Type B pancreatic cell (in vitro differentiated cells): ENCODE data around the gene PLCB1. TPM values are rescaled to one million over a fixed set of nuclear protein-coding genes. Genes with fewer than 3 reads are reported as not detected.

Source experiments
- DNase-seq: peaks from one replicate; pipeline ENCODE4 v3.0.0; 2021; ENCODE audit warnings: mixed read lengths; ENCODE audit not compliant: unreplicated experiment; ENCODE audit errors: extremely low spot score
- H3K27ac Mint-ChIP-seq: 2 replicates; pipeline ENCODE4 v1.8.0; 2021; ENCODE audit warnings: mild to moderate bottlenecking, mixed read lengths
- H3K27me3 Mint-ChIP-seq: 2 replicates; pipeline ENCODE4 v1.8.0; 2021; ENCODE audit warnings: mixed read lengths
- H3K36me3 Mint-ChIP-seq: 2 replicates; pipeline ENCODE4 v1.8.0; 2021; ENCODE audit warnings: mixed read lengths
- H3K4me1 Mint-ChIP-seq: one replicate; pipeline ENCODE4 v1.8.0; 2021; ENCODE audit warnings: mixed read lengths; ENCODE audit not compliant: unreplicated experiment
- H3K4me3 Mint-ChIP-seq: 2 replicates; pipeline ENCODE4 v1.8.0; 2021; ENCODE audit warnings: mild to moderate bottlenecking, mixed read lengths
- H3K9me3 Mint-ChIP-seq: 2 replicates; pipeline ENCODE4 v1.8.0; 2021; ENCODE audit warnings: mixed read lengths
- total RNA-seq: library from RNA; stranded (reverse); gene quantifications from 2 replicates; pipeline ENCODE4 v1.2.1, GENCODE V29; 2021; ENCODE audit warnings: low replicate concordance
- TF ChIP-seq, protein P1 (sequence below): fragments of 200-600 bp; sonication (generic); conservative IDR thresholded peaks from 2 replicates; pipeline ENCODE4 v1.5.0; 2021; ENCODE audit warnings: antibody characterized with exemption, mild to moderate bottlenecking

PLCB1 gene
- total RNA-seq, 1 donor from 2014 or later, result 17.9 TPM

DNA sequence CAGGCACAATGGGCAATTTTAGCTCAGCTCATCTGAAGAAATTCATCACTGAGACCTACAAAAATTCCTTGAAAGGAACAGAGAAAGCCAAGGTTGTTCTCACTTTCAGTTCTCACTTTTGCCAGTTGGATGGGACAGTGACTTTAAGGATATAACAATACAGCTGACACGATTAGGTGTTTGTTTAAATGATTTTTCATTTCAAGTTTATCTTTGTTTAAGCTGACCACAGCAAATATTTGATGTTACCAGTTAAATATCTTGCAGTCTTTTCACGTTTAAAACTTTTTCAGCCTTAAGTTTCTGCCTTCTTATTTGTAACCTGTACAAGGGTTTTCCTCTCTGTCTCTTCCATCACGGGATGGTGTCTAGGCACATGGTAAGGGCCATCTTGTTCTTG, 93.6 kb downstream of the PLCB1 start:
- H3K9me3 Mint-ChIP-seq, result no peaks in the 10 kb centered on the region
- no peak overlapping the region for H3K27ac Mint-ChIP-seq
- no peaks in the 10 kb centered on the region for H3K36me3 Mint-ChIP-seq
- DNase-seq, result no peak
- H3K4me1 Mint-ChIP-seq, result peaks cover 15% of the 10 kb centered on the region
- no peaks in the 10 kb centered on the region for H3K27me3 Mint-ChIP-seq
- no peak overlapping the region for H3K4me3 Mint-ChIP-seq
- TF ChIP-seq, protein P1, sequence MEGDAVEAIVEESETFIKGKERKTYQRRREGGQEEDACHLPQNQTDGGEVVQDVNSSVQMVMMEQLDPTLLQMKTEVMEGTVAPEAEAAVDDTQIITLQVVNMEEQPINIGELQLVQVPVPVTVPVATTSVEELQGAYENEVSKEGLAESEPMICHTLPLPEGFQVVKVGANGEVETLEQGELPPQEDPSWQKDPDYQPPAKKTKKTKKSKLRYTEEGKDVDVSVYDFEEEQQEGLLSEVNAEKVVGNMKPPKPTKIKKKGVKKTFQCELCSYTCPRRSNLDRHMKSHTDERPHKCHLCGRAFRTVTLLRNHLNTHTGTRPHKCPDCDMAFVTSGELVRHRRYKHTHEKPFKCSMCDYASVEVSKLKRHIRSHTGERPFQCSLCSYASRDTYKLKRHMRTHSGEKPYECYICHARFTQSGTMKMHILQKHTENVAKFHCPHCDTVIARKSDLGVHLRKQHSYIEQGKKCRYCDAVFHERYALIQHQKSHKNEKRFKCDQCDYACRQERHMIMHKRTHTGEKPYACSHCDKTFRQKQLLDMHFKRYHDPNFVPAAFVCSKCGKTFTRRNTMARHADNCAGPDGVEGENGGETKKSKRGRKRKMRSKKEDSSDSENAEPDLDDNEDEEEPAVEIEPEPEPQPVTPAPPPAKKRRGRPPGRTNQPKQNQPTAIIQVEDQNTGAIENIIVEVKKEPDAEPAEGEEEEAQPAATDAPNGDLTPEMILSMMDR, result no peak

DNA sequence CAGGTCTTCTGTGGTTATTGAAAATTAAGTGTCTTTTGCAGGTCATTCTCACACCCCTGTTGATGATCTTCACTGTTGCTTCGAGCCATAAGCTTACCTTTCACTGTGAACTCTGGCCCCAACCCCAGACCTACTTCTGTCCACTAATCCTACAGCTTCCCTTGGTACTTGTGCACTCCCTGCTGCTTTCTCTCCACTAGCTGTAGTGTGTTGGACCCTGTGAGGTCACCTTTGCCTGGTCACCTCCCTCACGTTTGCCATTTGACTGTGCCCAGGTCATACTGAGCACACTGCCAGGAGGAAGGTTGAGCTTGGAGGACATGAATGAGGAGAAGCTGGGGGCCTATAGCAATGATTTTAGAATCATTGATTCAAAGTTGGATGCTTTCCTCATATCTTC, 94.0 kb downstream of the PLCB1 start:
- Mint-ChIP-seq H3K27me3 (no peaks in the 10 kb centered on the region), H3K36me3 (no peaks in the 10 kb centered on the region), H3K9me3 (no peaks in the 10 kb centered on the region), H3K4me1 (peaks cover 20% of the 10 kb centered on the region), H3K4me3 (no peak overlapping the region), H3K27ac (no peak overlapping the region)
- TF ChIP-seq, protein P1, result no peak
- DNase-seq, result no peak

DNA sequence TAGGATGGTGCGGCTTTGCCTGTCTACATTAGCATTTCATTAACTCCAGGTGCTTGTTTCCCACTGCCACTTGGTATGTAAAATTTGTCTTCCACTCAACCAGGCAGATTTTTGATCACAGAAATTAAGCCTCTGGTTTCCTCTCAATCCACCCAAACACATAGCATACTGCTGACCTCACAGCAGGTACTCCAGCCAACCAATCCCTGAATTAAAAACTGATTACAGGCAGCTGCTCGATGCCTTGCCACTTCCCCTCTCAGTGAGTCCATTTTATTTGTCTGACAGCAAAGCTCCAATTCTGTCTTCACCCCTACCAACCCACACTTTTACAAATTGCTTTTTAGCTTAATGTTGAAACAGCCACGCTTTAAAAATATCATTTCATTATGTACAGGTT, 95.2 kb downstream of the PLCB1 start:
- TF ChIP-seq, protein P1, result no peak
- no peak overlapping the region for H3K4me3 Mint-ChIP-seq
- DNase-seq, result no peak
- no peak overlapping the region for H3K27ac Mint-ChIP-seq
- no peaks in the 10 kb centered on the region for H3K27me3 Mint-ChIP-seq
- H3K4me1 Mint-ChIP-seq, result peaks cover 20% of the 10 kb centered on the region
- H3K36me3 Mint-ChIP-seq, result no peaks in the 10 kb centered on the region
- no peaks in the 10 kb centered on the region for H3K9me3 Mint-ChIP-seq

DNA sequence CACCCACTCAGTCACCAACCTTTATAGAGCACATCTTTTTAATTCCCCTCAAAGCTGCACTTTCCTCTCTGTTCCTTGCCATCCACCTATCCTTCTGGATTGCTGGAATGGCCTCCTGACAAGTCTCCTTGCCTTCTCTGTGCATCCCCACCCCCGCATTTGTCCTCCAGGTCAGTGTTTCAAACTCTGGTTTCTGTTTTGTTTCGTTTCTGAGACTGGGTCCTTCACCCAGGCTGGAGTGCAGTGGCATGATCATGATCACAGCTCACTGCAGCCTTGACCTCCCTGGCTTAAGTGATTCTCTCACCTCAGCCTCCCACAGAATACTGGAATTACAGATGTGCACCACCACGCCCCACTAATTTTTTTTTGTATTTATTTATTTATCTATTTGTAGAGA, 96.2 kb downstream of the PLCB1 start:
- no peak for DNase-seq
- Mint-ChIP-seq H3K9me3 (no peaks in the 10 kb centered on the region), H3K27me3 (no peaks in the 10 kb centered on the region), H3K36me3 (no peaks in the 10 kb centered on the region), H3K4me1 (peaks cover 16% of the 10 kb centered on the region), H3K4me3 (no peak overlapping the region), H3K27ac (no peak overlapping the region)
- TF ChIP-seq, protein P1, result no peak

DNA sequence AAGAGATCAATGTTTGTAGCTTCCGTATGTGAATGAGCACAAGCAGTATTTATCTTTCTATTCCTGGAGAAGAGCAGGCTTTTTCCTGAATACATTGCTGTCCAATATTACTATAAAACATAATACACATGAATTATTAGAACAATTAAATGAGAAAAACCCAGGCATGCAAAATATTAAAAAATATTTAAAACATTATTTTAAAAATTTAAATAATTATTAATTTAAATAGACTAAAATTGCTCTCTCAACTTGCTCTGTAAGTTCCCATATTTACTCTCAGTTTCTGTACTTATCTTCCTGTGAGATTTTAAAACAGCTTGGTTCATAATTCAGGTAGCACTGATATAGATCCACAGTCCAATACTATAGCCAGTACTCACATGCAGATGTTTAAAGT, 97.0 kb downstream of the PLCB1 start:
- H3K36me3 Mint-ChIP-seq, result no peaks in the 10 kb centered on the region
- no peak for DNase-seq
- H3K4me3 Mint-ChIP-seq, result no peak overlapping the region
- H3K27ac Mint-ChIP-seq, result no peak overlapping the region
- TF ChIP-seq, protein P1, result no peak
- no peaks in the 10 kb centered on the region for H3K9me3 Mint-ChIP-seq
- peaks cover 14% of the 10 kb centered on the region for H3K4me1 Mint-ChIP-seq
- H3K27me3 Mint-ChIP-seq, result no peaks in the 10 kb centered on the region

DNA sequence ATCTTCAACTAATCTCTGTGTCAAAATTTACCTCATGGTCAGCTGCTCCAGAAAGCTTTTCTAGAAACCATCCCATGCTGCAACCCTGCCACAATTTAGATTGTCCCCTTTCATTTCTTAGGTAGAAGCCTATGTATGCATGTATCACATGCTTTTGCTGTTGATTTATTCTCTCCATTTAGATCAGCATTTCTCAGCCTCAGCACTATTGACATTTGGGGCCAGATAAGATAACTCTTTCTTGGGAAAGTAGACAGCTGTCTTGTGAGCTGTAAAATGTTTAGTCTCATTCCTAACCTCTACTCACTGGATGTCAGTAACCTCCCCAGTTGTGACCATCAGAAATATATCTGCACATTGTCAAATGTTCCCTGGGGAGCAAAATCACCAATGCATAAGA, 99.0 kb downstream of the PLCB1 start:
- no peak overlapping the region for H3K4me3 Mint-ChIP-seq
- DNase-seq, result no peak
- peaks cover 14% of the 10 kb centered on the region for H3K4me1 Mint-ChIP-seq
- TF ChIP-seq, protein P1, result no peak
- no peaks in the 10 kb centered on the region for H3K9me3 Mint-ChIP-seq
- no peaks in the 10 kb centered on the region for H3K27me3 Mint-ChIP-seq
- H3K36me3 Mint-ChIP-seq, result no peaks in the 10 kb centered on the region
- no peak overlapping the region for H3K27ac Mint-ChIP-seq
